Measurements from ENCODE around the gene PIK3C2G.

- no peak for TF ChIP-seq CTCF (IDR thresholded peaks at IDR 0.05)
- no peak for TF ChIP-seq POLR2AphosphoS5 (IDR thresholded peaks at IDR 0.05; ENCODE audit: low read depth, low read length)
Observed at GRCh38 chr12:18683327-18684013, 422.2 kb downstream of the PIK3C2G start.
